ENCODE results near the gene LRCH3. TPM values are rescaled to one million over a fixed set of nuclear protein-coding genes. Genes with fewer than 3 reads are reported as not detected.

The LRCH3 gene
- total RNA-seq, 1 experiment from 2014 or later, result 63.6 TPM

DNA sequence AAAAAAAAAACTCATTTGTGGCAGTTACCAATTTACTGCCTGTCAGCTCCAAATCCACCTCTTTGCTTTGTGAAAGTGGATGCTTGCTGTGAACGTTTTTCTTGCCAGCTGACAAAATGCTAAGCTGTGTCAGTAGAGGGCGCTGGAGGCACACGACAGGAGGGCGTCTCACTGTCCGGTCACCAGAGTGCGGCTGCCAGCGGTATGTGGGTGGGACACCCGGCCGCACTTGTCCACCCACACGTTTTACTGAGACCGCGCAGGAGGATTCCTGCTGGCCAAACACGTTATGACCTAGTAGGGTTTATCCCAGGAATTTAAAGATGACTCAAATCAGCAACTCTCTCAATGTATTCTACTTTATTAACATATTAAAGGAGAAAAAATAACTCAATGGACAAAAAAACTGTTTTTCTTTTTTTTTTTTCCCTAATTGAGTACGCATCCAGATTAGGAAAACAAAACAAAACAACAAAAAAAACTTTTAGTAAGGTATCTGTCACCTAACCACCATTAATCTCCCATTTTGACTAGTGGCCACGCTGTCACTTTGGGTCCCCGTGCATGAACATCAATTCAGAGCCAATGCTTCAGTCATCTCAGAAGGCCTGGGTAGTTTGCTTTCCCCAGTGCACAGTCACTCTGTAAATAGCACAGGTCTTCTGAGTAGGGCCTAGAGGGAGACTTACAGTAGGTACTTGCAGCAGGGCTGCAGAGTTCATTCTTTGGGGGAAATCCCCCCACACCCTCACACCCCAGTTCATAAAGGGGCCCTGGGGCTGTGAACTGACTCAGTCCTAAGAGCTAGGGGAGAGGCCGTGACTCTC, 115.2 kb downstream of the LRCH3 start:
- TF ChIP-seq, protein P1, sequence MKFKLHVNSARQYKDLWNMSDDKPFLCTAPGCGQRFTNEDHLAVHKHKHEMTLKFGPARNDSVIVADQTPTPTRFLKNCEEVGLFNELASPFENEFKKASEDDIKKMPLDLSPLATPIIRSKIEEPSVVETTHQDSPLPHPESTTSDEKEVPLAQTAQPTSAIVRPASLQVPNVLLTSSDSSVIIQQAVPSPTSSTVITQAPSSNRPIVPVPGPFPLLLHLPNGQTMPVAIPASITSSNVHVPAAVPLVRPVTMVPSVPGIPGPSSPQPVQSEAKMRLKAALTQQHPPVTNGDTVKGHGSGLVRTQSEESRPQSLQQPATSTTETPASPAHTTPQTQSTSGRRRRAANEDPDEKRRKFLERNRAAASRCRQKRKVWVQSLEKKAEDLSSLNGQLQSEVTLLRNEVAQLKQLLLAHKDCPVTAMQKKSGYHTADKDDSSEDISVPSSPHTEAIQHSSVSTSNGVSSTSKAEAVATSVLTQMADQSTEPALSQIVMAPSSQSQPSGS (CRISPR knock-in tag; IDR thresholded peaks at IDR 0.05; ENCODE audit: borderline replicate concordance, low read depth), result no peak
- TF ChIP-seq, protein P2, sequence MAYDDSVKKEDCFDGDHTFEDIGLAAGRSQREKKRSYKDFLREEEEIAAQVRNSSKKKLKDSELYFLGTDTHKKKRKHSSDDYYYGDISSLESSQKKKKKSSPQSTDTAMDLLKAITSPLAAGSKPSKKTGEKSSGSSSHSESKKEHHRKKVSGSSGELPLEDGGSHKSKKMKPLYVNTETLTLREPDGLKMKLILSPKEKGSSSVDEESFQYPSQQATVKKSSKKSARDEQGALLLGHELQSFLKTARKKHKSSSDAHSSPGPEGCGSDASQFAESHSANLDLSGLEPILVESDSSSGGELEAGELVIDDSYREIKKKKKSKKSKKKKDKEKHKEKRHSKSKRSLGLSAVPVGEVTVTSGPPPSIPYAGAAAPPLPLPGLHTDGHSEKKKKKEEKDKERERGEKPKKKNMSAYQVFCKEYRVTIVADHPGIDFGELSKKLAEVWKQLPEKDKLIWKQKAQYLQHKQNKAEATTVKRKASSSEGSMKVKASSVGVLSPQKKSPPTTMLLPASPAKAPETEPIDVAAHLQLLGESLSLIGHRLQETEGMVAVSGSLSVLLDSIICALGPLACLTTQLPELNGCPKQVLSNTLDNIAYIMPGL (CRISPR knock-in tag; IDR thresholded peaks at IDR 0.05), result 0 out of 2 replicates have a peak, but pooled peaks have one; percentile 48
- TF ChIP-seq, protein P3, sequence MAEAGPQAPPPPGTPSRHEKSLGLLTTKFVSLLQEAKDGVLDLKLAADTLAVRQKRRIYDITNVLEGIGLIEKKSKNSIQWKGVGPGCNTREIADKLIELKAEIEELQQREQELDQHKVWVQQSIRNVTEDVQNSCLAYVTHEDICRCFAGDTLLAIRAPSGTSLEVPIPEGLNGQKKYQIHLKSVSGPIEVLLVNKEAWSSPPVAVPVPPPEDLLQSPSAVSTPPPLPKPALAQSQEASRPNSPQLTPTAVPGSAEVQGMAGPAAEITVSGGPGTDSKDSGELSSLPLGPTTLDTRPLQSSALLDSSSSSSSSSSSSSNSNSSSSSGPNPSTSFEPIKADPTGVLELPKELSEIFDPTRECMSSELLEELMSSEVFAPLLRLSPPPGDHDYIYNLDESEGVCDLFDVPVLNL (CRISPR knock-in tag; IDR thresholded peaks at IDR 0.05; ENCODE audit: borderline replicate concordance, low read depth), result no peak
- TF ChIP-seq, protein P4, sequence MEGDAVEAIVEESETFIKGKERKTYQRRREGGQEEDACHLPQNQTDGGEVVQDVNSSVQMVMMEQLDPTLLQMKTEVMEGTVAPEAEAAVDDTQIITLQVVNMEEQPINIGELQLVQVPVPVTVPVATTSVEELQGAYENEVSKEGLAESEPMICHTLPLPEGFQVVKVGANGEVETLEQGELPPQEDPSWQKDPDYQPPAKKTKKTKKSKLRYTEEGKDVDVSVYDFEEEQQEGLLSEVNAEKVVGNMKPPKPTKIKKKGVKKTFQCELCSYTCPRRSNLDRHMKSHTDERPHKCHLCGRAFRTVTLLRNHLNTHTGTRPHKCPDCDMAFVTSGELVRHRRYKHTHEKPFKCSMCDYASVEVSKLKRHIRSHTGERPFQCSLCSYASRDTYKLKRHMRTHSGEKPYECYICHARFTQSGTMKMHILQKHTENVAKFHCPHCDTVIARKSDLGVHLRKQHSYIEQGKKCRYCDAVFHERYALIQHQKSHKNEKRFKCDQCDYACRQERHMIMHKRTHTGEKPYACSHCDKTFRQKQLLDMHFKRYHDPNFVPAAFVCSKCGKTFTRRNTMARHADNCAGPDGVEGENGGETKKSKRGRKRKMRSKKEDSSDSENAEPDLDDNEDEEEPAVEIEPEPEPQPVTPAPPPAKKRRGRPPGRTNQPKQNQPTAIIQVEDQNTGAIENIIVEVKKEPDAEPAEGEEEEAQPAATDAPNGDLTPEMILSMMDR (IDR thresholded peaks at IDR 0.05), result peak; percentile 85
- TF ChIP-seq, protein P5, sequence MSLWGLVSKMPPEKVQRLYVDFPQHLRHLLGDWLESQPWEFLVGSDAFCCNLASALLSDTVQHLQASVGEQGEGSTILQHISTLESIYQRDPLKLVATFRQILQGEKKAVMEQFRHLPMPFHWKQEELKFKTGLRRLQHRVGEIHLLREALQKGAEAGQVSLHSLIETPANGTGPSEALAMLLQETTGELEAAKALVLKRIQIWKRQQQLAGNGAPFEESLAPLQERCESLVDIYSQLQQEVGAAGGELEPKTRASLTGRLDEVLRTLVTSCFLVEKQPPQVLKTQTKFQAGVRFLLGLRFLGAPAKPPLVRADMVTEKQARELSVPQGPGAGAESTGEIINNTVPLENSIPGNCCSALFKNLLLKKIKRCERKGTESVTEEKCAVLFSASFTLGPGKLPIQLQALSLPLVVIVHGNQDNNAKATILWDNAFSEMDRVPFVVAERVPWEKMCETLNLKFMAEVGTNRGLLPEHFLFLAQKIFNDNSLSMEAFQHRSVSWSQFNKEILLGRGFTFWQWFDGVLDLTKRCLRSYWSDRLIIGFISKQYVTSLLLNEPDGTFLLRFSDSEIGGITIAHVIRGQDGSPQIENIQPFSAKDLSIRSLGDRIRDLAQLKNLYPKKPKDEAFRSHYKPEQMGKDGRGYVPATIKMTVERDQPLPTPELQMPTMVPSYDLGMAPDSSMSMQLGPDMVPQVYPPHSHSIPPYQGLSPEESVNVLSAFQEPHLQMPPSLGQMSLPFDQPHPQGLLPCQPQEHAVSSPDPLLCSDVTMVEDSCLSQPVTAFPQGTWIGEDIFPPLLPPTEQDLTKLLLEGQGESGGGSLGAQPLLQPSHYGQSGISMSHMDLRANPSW (CRISPR knock-in tag; conservative IDR thresholded peaks at IDR 0.05; ENCODE audit: low read depth), result no peak
- TF ChIP-seq TCF7 (CRISPR knock-in tag; IDR thresholded peaks at IDR 0.05; ENCODE audit: low read depth) (no peak), FOXJ3 (CRISPR knock-in tag; IDR thresholded peaks at IDR 0.05; ENCODE audit: borderline replicate concordance) (no peak), ZNF121 (CRISPR knock-in tag; IDR thresholded peaks at IDR 0.05) (peak; percentile 77; the same call in 1 of the 2 replicates), ZNF396 (CRISPR knock-in tag; IDR thresholded peaks at IDR 0.05; ENCODE audit: borderline replicate concordance) (no peak), SP1 (CRISPR knock-in tag; conservative IDR thresholded peaks at IDR 0.05) (0 out of 2 replicates have a peak, but pooled peaks have one; percentile 41), OVOL2 (CRISPR knock-in tag; IDR thresholded peaks at IDR 0.05; ENCODE audit: borderline replicate concordance) (no peak)
- TF ChIP-seq, protein P6, sequence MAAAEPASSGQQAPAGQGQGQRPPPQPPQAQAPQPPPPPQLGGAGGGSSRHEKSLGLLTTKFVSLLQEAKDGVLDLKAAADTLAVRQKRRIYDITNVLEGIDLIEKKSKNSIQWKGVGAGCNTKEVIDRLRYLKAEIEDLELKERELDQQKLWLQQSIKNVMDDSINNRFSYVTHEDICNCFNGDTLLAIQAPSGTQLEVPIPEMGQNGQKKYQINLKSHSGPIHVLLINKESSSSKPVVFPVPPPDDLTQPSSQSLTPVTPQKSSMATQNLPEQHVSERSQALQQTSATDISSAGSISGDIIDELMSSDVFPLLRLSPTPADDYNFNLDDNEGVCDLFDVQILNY (CRISPR knock-in tag; IDR thresholded peaks at IDR 0.05), result no peak
- peaks cover 8% of the 10 kb centered on the region for H3K4me1 Mint-ChIP-seq
- peaks cover 11% of the 10 kb centered on the region for H3K9me3 Mint-ChIP-seq
- H3K27ac Mint-ChIP-seq, result no peak overlapping the region
- peak overlapping the region; percentile 31; the same call in 1 of the 2 replicates for H3K4me3 Mint-ChIP-seq
- POLR2A ChIA-PET, result interaction anchor here (0.5 to 0.6 kb wide), 3 partner anchors 78 to 1037 kb away, joined by 3 to 4 read pairs (median 3); no protein-coding TSS in a partner anchor
- ATAC-seq, result peak; percentile 99
- DNase-seq (ENCODE audit: low spot score), result peak; percentile 89
- H3K27me3 Mint-ChIP-seq (ENCODE audit: low read depth), result no peaks in the 10 kb centered on the region
- H3K36me3 Mint-ChIP-seq, result no peaks in the 10 kb centered on the region
- CTCF ChIA-PET, result interaction anchor here (0.6 to 2.1 kb wide), 21 partner anchors 9 to 307 kb away, joined by 3 to 13 read pairs (median 4); partner anchors contain the start of gene RPL35A

DNA sequence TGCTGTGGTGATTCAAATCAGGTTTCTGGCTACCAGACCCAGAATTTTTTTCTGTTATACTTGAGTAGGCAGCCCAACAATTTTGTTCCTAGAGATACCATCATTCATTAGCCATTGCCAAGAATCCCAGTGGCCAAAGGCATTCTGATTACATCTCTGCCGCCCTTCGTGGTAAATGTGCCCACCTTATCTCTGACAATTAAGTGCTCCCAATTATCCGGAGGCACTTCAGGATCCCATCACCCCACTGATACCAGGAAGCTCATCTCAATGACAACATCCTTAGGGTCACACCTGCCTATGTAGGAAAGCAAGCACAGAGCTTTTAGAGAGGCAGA, 115.8 kb downstream of the LRCH3 start:
- TF ChIP-seq, protein P7, sequence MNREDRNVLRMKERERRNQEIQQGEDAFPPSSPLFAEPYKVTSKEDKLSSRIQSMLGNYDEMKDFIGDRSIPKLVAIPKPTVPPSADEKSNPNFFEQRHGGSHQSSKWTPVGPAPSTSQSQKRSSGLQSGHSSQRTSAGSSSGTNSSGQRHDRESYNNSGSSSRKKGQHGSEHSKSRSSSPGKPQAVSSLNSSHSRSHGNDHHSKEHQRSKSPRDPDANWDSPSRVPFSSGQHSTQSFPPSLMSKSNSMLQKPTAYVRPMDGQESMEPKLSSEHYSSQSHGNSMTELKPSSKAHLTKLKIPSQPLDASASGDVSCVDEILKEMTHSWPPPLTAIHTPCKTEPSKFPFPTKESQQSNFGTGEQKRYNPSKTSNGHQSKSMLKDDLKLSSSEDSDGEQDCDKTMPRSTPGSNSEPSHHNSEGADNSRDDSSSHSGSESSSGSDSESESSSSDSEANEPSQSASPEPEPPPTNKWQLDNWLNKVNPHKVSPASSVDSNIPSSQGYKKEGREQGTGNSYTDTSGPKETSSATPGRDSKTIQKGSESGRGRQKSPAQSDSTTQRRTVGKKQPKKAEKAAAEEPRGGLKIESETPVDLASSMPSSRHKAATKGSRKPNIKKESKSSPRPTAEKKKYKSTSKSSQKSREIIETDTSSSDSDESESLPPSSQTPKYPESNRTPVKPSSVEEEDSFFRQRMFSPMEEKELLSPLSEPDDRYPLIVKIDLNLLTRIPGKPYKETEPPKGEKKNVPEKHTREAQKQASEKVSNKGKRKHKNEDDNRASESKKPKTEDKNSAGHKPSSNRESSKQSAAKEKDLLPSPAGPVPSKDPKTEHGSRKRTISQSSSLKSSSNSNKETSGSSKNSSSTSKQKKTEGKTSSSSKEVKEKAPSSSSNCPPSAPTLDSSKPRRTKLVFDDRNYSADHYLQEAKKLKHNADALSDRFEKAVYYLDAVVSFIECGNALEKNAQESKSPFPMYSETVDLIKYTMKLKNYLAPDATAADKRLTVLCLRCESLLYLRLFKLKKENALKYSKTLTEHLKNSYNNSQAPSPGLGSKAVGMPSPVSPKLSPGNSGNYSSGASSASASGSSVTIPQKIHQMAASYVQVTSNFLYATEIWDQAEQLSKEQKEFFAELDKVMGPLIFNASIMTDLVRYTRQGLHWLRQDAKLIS (CRISPR knock-in tag; IDR thresholded peaks at IDR 0.05; ENCODE audit: borderline replicate concordance), result no peak
- TF ChIP-seq SMAD3 (CRISPR knock-in tag; IDR thresholded peaks at IDR 0.05; ENCODE audit: borderline replicate concordance), result no peak
- no peak for TF ChIP-seq MYBL2 (CRISPR knock-in tag; IDR thresholded peaks at IDR 0.05)
- TF ChIP-seq ETV6 (CRISPR knock-in tag; IDR thresholded peaks at IDR 0.05), result no peak
- Mint-ChIP-seq H3K4me3 (no peak overlapping the region), H3K4me1 (peaks cover 8% of the 10 kb centered on the region), H3K9me3 (peaks cover 11% of the 10 kb centered on the region), H3K27me3 (ENCODE audit: low read depth) (no peaks in the 10 kb centered on the region), H3K27ac (no peak overlapping the region), H3K36me3 (no peaks in the 10 kb centered on the region)
- ATAC-seq (no peak), DNase-seq (ENCODE audit: low spot score) (no peak)
- ChIA-PET POLR2A (interaction anchor here (0.5 kb wide), 1 partner anchor 79 kb away, joined by 3 read pairs; no protein-coding TSS in a partner anchor), CTCF (interaction anchor here (1.3 to 2.1 kb wide), 2 partner anchors 144 to 174 kb away, joined by 9 to 13 read pairs; no protein-coding TSS in a partner anchor)

All from WTC11 (cell line).